H9 (cell line): ENCODE measurements around the gene GMPS. TPM values are rescaled to one million over a fixed set of nuclear protein-coding genes. Genes with fewer than 3 reads are reported as not detected.

Experiments
- DNase-seq: peaks from one replicate; pipeline ENCODE4 v3.0.0-alpha.2; 2017
- H2AFZ ChIP-seq: one replicate; pipeline ENCODE4 v1.6.1; 2013; ENCODE audit warnings: mild to moderate bottlenecking, low read length, control low read depth, moderate library complexity
- H2AK5ac ChIP-seq: 2 replicates; pipeline ENCODE4 v1.6.1; 2013; ENCODE audit warnings: low read length, control low read depth, mixed read lengths; ENCODE audit not compliant: insufficient read length
- H2BK120ac ChIP-seq: one replicate; pipeline ENCODE4 v1.6.1; 2013; ENCODE audit warnings: low read depth, mild to moderate bottlenecking, low read length, control low read depth, inconsistent platforms; ENCODE audit not compliant: poor library complexity, severe bottlenecking
- H2BK12ac ChIP-seq: 2 replicates; pipeline ENCODE4 v1.6.1; 2013; ENCODE audit warnings: low read length, control low read depth, mixed read lengths, low read depth; ENCODE audit not compliant: insufficient read length
- H2BK15ac ChIP-seq: 2 replicates; pipeline ENCODE4 v1.6.1; 2013; ENCODE audit warnings: low read depth, low read length, control low read depth
- H2BK20ac ChIP-seq: one replicate; pipeline ENCODE4 v1.6.1; 2013; ENCODE audit warnings: low read depth, mild to moderate bottlenecking, low read length, control low read depth, inconsistent platforms; ENCODE audit not compliant: poor library complexity, severe bottlenecking
- H2BK5ac ChIP-seq: 2 replicates; pipeline ENCODE4 v1.6.1; 2013; ENCODE audit warnings: low read length, control low read depth, mixed read lengths; ENCODE audit not compliant: insufficient read length
- H3K14ac ChIP-seq: 2 replicates; pipeline ENCODE4 v1.6.1; 2013; ENCODE audit warnings: low read length, control low read depth; ENCODE audit not compliant: insufficient read depth
- H3K18ac ChIP-seq: 2 replicates; pipeline ENCODE4 v1.6.1; 2013; ENCODE audit warnings: low read depth, mild to moderate bottlenecking, mixed read lengths, low read length, control low read depth; ENCODE audit not compliant: insufficient read length
- H3K23ac ChIP-seq: 2 replicates; pipeline ENCODE4 v1.6.1; 2013; ENCODE audit warnings: low read length, control low read depth, mixed read lengths, low read depth; ENCODE audit not compliant: insufficient read length
- H3K23me2 ChIP-seq: 2 replicates; pipeline ENCODE4 v1.6.1; 2013; ENCODE audit warnings: low read depth, mild to moderate bottlenecking, mixed read lengths, low read length, control low read depth; ENCODE audit not compliant: insufficient read length, poor library complexity, severe bottlenecking
- H3K27ac ChIP-seq: 2 replicates; pipeline ENCODE4 v1.5.1; 2013; ENCODE audit warnings: low read length, control low read depth, mixed read lengths, low read depth; ENCODE audit not compliant: insufficient read length
- H3K27me3 ChIP-seq: 2 replicates; pipeline ENCODE4 v1.6.1; 2013; ENCODE audit warnings: low read length, control low read depth, inconsistent platforms; ENCODE audit not compliant: insufficient read depth
- H3K4ac ChIP-seq: 2 replicates; pipeline ENCODE4 v1.6.1; 2013; ENCODE audit warnings: low read depth, mild to moderate bottlenecking, control low read depth, inconsistent platforms, low read length, moderate library complexity
- H3K4me1 ChIP-seq: 2 replicates; pipeline ENCODE4 v1.6.1; 2013; ENCODE audit warnings: low read length, control low read depth, inconsistent platforms; ENCODE audit not compliant: insufficient read depth
- H3K4me2 ChIP-seq: 2 replicates; pipeline ENCODE4 v1.6.1; 2013; ENCODE audit warnings: low read length, control low read depth, mixed read lengths; ENCODE audit not compliant: insufficient read length, insufficient read depth
- H3K56ac ChIP-seq: 2 replicates; pipeline ENCODE4 v1.6.1; 2013; ENCODE audit warnings: low read depth, mild to moderate bottlenecking, mixed read lengths, low read length, control low read depth; ENCODE audit not compliant: insufficient read length
- H3K79me1 ChIP-seq: 2 replicates; pipeline ENCODE4 v1.6.1; 2013; ENCODE audit warnings: low read depth, mild to moderate bottlenecking, moderate library complexity, low read length, control low read depth, inconsistent platforms; ENCODE audit not compliant: insufficient read depth, poor library complexity, severe bottlenecking
- H3K79me2 ChIP-seq: 2 replicates; pipeline ENCODE4 v1.6.1; 2013; ENCODE audit warnings: low read length, control low read depth, inconsistent platforms; ENCODE audit not compliant: insufficient read depth
- H3K9ac ChIP-seq: 2 replicates; pipeline ENCODE4 v1.6.1; 2013; ENCODE audit warnings: low read length, control low read depth, mixed read lengths; ENCODE audit not compliant: insufficient read length; ENCODE audit errors: extremely low read depth
- H3K9me3 ChIP-seq: one replicate; pipeline ENCODE4 v1.6.1; 2013; ENCODE audit warnings: low read depth, low read length, inconsistent platforms; ENCODE audit not compliant: control insufficient read depth
- H3T11ph ChIP-seq: one replicate; pipeline ENCODE4 v1.6.1; 2013; ENCODE audit warnings: mild to moderate bottlenecking, low read length, control low read depth, inconsistent platforms
- H4K20me1 ChIP-seq: one replicate; pipeline ENCODE4 v1.6.1; 2013; ENCODE audit not compliant: control insufficient read depth, insufficient read length, insufficient read depth
- H4K5ac ChIP-seq: 2 replicates; pipeline ENCODE4 v1.6.1; 2013; ENCODE audit warnings: low read depth, mild to moderate bottlenecking, mixed read lengths, low read length, control low read depth; ENCODE audit not compliant: insufficient read length
- H4K8ac ChIP-seq: replicated peaks from 2 replicates; pipeline ENCODE4 v1.6.1; 2013; ENCODE audit warnings: low read length, control low read depth, mixed read lengths, low read depth; ENCODE audit not compliant: insufficient read length
- H4K91ac ChIP-seq: 2 replicates; pipeline ENCODE4 v1.6.1; 2013; ENCODE audit warnings: low read depth, mild to moderate bottlenecking, moderate library complexity, mixed read lengths, low read length, control low read depth; ENCODE audit not compliant: insufficient read length
- H3K27ac Mint-ChIP-seq, 3 experiments: 2 replicates in 2 of 3; 3 replicates in 1 of 3; pipeline ENCODE4 v1.8.0; 2020 to 2021; ENCODE audit warnings: mixed read lengths in 3 of 3, mild to moderate bottlenecking in 1 of 3, moderate library complexity in 1 of 3
- H3K27me3 Mint-ChIP-seq: 2 replicates; pipeline ENCODE4 v1.8.0; 2021; ENCODE audit warnings: low read depth, mild to moderate bottlenecking, moderate library complexity, mixed read lengths
- H3K36me3 Mint-ChIP-seq, 3 experiments: 2 replicates in 2 of 3; 3 replicates in 1 of 3; pipeline ENCODE4 v1.8.0; 2020 to 2021; ENCODE audit warnings: low read depth in 3 of 3, mixed read lengths in 3 of 3; ENCODE audit not compliant: insufficient read depth in 1 of 3
- H3K4me1 Mint-ChIP-seq, 2 experiments: 2 replicates each; pipeline ENCODE4 v1.8.0; 2020; ENCODE audit warnings: mixed read lengths in 2 of 2
- H3K4me3 Mint-ChIP-seq, 2 experiments: 2 replicates in 1 of 2; 3 replicates in 1 of 2; pipeline ENCODE4 v1.8.0; 2020 to 2021; ENCODE audit warnings: mild to moderate bottlenecking in 2 of 2, mixed read lengths in 2 of 2, moderate library complexity in 1 of 2
- H3K9me3 Mint-ChIP-seq, 2 experiments: 2 replicates in 1 of 2; 3 replicates in 1 of 2; pipeline ENCODE4 v1.8.0; 2020; ENCODE audit warnings: mild to moderate bottlenecking in 2 of 2, mixed read lengths in 2 of 2, moderate library complexity in 1 of 2
- WGBS: extraction: QIAGEN DNeasy Blood & Tissue Kit; methylation state at CpG from one replicate; pipeline ENCODE4 v1.1.7; 2013; ENCODE audit warnings: missing lambda C conversion rate, low lambda C conversion rate, mixed read lengths; ENCODE audit not compliant: insufficient read length; ENCODE audit errors: extremely low coverage; 5-methylcytosine and 5-hydroxymethylcytosine counted together
- total RNA-seq: library from RNA; stranded (reverse); gene quantifications from 2 replicates; pipeline ENCODE4 v1.2.1, GENCODE V29; 2021
- TF ChIP-seq, protein P1 (sequence below): fragments of 200-600 bp; sonication (generic); conservative IDR thresholded peaks from 3 replicates; pipeline ENCODE4 v1.8.0; 2021; ENCODE audit warnings: antibody characterized with exemption, mild to moderate bottlenecking

The GMPS gene
- total RNA-seq, 1 experiment from 2014 or later: 142 TPM

DNA sequence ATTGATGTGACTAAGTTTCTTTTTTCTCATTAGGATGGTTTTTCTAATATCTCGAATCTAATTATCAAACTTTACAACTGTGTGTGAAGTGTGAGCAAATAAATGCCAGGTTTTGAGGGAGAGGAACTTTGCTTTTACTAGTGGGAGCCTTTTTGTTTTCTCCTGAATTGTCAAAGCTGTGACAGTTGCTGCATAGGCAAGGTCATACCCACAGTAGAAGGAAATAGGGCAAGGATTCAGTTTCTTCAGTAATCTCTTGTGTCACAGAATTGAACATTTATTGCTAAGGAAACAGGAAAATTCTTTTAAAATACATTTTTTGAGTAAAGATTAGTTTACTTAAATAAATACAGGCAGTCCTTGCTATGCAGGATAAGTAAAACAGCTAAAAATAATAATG, 19.5 kb downstream of the GMPS start:
- no CpG with 5 or more reads among the region's 1 CpG for WGBS
- H3K27me3 Mint-ChIP-seq: no peaks in the 10 kb centered on the region

More for the DNA sequence above, 19.5 kb downstream of the GMPS start:
- peaks cover 15% of the 10 kb centered on the region for H3K79me1 ChIP-seq
- H4K5ac ChIP-seq: no peak overlapping the region
- no peak overlapping the region for H2BK12ac ChIP-seq
- no peak overlapping the region for H3K23ac ChIP-seq
- no peak overlapping the region for H3K56ac ChIP-seq
- Mint-ChIP-seq H3K4me1 (peaks cover 13 to 15% of the 10 kb centered on the region in 2 experiments), H3K9me3 (no peaks in the 10 kb centered on the region), H3K36me3 (peaks cover 11 to 18% (median 16%) of the 10 kb centered on the region in 3 experiments; a peak in 6 of 7 replicates), H3K4me3 (no peak overlapping the region), H3K27ac (peak overlapping the region in 1 of 3 experiments; percentile 81; a peak in 1 of 7 replicates)
- no peaks in the 10 kb centered on the region; the same call in 1 of the 2 replicates for H3K4me1 ChIP-seq
- H2BK120ac ChIP-seq: no peak overlapping the region
- H3K4ac ChIP-seq: no peak overlapping the region
- no peak overlapping the region for H3K14ac ChIP-seq
- TF ChIP-seq, protein P1, sequence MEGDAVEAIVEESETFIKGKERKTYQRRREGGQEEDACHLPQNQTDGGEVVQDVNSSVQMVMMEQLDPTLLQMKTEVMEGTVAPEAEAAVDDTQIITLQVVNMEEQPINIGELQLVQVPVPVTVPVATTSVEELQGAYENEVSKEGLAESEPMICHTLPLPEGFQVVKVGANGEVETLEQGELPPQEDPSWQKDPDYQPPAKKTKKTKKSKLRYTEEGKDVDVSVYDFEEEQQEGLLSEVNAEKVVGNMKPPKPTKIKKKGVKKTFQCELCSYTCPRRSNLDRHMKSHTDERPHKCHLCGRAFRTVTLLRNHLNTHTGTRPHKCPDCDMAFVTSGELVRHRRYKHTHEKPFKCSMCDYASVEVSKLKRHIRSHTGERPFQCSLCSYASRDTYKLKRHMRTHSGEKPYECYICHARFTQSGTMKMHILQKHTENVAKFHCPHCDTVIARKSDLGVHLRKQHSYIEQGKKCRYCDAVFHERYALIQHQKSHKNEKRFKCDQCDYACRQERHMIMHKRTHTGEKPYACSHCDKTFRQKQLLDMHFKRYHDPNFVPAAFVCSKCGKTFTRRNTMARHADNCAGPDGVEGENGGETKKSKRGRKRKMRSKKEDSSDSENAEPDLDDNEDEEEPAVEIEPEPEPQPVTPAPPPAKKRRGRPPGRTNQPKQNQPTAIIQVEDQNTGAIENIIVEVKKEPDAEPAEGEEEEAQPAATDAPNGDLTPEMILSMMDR: no peak
- H3K79me2 ChIP-seq: peaks cover 16% of the 10 kb centered on the region; the same call in 1 of the 2 replicates
- H2AFZ ChIP-seq: no peak overlapping the region
- no peak overlapping the region for H2BK20ac ChIP-seq
- H4K20me1 ChIP-seq: no peaks in the 10 kb centered on the region
- H3T11ph ChIP-seq: no peak overlapping the region
- no peak for DNase-seq
- H2AK5ac ChIP-seq: no peak overlapping the region
- no peak overlapping the region for H2BK5ac ChIP-seq
- no peak overlapping the region for H4K91ac ChIP-seq
- no peaks in the 10 kb centered on the region for H3K23me2 ChIP-seq
- no peak overlapping the region for H3K27ac ChIP-seq
- no peak overlapping the region for H3K4me2 ChIP-seq
- H4K8ac ChIP-seq: no peak overlapping the region
- no peaks in the 10 kb centered on the region for H3K27me3 ChIP-seq
- H3K9ac ChIP-seq: no peak overlapping the region
- no peak overlapping the region for H3K18ac ChIP-seq
- no peak overlapping the region for H2BK15ac ChIP-seq
- H3K9me3 ChIP-seq: no peaks in the 10 kb centered on the region
